Measurements from ENCODE around the gene ALG14.

Gene ALG14

GRCh38 chr1:94963864-94964263 lies 108.9 kb downstream of the ALG14 start:
- Histone ChIP-seq H3K36me3 (ENCODE audit: control insufficient read depth, insufficient read depth, low read length) (no peaks in the 10 kb centered on the region), H3K9ac (ENCODE audit: low read depth, low read length) (no peak overlapping the region), H3K27ac (ENCODE audit: low read depth, low read length) (no peak overlapping the region), H3K4me3 (ENCODE audit: low read depth, low read length) (no peak overlapping the region), H3K4me1 (ENCODE audit: control insufficient read depth, insufficient read depth, low read length) (0 out of 2 replicates have a peak, but pooled peaks cover 3% of the 10 kb centered on the region), H3K9me3 (ENCODE audit: control insufficient read depth, insufficient read depth, low read length) (no peaks in the 10 kb centered on the region), H3K27me3 (ENCODE audit: control insufficient read depth, insufficient read depth, low read length) (no peaks in the 10 kb centered on the region)

- H3K27ac ChIP-seq (ENCODE audit: low read depth, low read length) = no peak overlapping the region
- no peak overlapping the region for H3K4me3 ChIP-seq (ENCODE audit: low read depth, low read length)
- H3K4me1 ChIP-seq (ENCODE audit: control insufficient read depth, insufficient read depth, low read length) = 0 out of 2 replicates have a peak, but pooled peaks cover 3% of the 10 kb centered on the region
- H3K27me3 ChIP-seq (ENCODE audit: control insufficient read depth, insufficient read depth, low read length) = no peaks in the 10 kb centered on the region
- no peak overlapping the region for H3K9ac ChIP-seq (ENCODE audit: low read depth, low read length)
- H3K9me3 ChIP-seq (ENCODE audit: control insufficient read depth, insufficient read depth, low read length) = no peaks in the 10 kb centered on the region
- H3K36me3 ChIP-seq (ENCODE audit: control insufficient read depth, insufficient read depth, low read length) = no peaks in the 10 kb centered on the region
Measured at GRCh38 chr1:94962409-94963265, 110.1 kb downstream of the ALG14 start.

GRCh38 chr1:94961988-94962387 lies 110.8 kb downstream of the ALG14 start:
- H3K9ac ChIP-seq (ENCODE audit: low read depth, low read length) = no peak overlapping the region
- no peaks in the 10 kb centered on the region for H3K9me3 ChIP-seq (ENCODE audit: control insufficient read depth, insufficient read depth, low read length)
- H3K4me1 ChIP-seq (ENCODE audit: control insufficient read depth, insufficient read depth, low read length) = 0 out of 2 replicates have a peak, but pooled peaks cover 3% of the 10 kb centered on the region
- no peaks in the 10 kb centered on the region for H3K27me3 ChIP-seq (ENCODE audit: control insufficient read depth, insufficient read depth, low read length)
- H3K27ac ChIP-seq (ENCODE audit: low read depth, low read length) = no peak overlapping the region
- no peaks in the 10 kb centered on the region for H3K36me3 ChIP-seq (ENCODE audit: control insufficient read depth, insufficient read depth, low read length)
- no peak overlapping the region for H3K4me3 ChIP-seq (ENCODE audit: low read depth, low read length)

GRCh38 chr1:94961582-94961981 lies 111.2 kb downstream of the ALG14 start:
- Histone ChIP-seq H3K9me3 (ENCODE audit: control insufficient read depth, insufficient read depth, low read length) (no peaks in the 10 kb centered on the region), H3K27ac (ENCODE audit: low read depth, low read length) (no peak overlapping the region), H3K4me1 (ENCODE audit: control insufficient read depth, insufficient read depth, low read length) (0 out of 2 replicates have a peak, but pooled peaks cover 3% of the 10 kb centered on the region), H3K27me3 (ENCODE audit: control insufficient read depth, insufficient read depth, low read length) (no peaks in the 10 kb centered on the region), H3K9ac (ENCODE audit: low read depth, low read length) (no peak overlapping the region), H3K36me3 (ENCODE audit: control insufficient read depth, insufficient read depth, low read length) (no peaks in the 10 kb centered on the region), H3K4me3 (ENCODE audit: low read depth, low read length) (no peak overlapping the region)

- Histone ChIP-seq H3K4me3 (ENCODE audit: low read depth, low read length) (no peak overlapping the region), H3K4me1 (ENCODE audit: control insufficient read depth, insufficient read depth, low read length) (peaks cover 18% of the 10 kb centered on the region), H3K36me3 (ENCODE audit: control insufficient read depth, insufficient read depth, low read length) (no peaks in the 10 kb centered on the region), H3K9me3 (ENCODE audit: control insufficient read depth, insufficient read depth, low read length) (no peaks in the 10 kb centered on the region), H3K9ac (ENCODE audit: low read depth, low read length) (no peak overlapping the region), H3K27ac (ENCODE audit: low read depth, low read length) (no peak overlapping the region), H3K27me3 (ENCODE audit: control insufficient read depth, insufficient read depth, low read length) (no peaks in the 10 kb centered on the region)
Measured at GRCh38 chr1:94958081-94958480, 114.7 kb downstream of the ALG14 start.

- H3K9me3 ChIP-seq (ENCODE audit: control insufficient read depth, insufficient read depth, low read length) = no peaks in the 10 kb centered on the region
- H3K4me1 ChIP-seq (ENCODE audit: control insufficient read depth, insufficient read depth, low read length) = peaks cover 14% of the 10 kb centered on the region
- no peak overlapping the region for H3K9ac ChIP-seq (ENCODE audit: low read depth, low read length)
- no peak overlapping the region for H3K27ac ChIP-seq (ENCODE audit: low read depth, low read length)
- no peaks in the 10 kb centered on the region for H3K27me3 ChIP-seq (ENCODE audit: control insufficient read depth, insufficient read depth, low read length)
- H3K36me3 ChIP-seq (ENCODE audit: control insufficient read depth, insufficient read depth, low read length) = no peaks in the 10 kb centered on the region
- H3K4me3 ChIP-seq (ENCODE audit: low read depth, low read length) = no peak overlapping the region
Measured at GRCh38 chr1:94955767-94956632, 116.8 kb downstream of the ALG14 start.

- no peaks in the 10 kb centered on the region for H3K9me3 ChIP-seq (ENCODE audit: control insufficient read depth, insufficient read depth, low read length)
- H3K4me1 ChIP-seq (ENCODE audit: control insufficient read depth, insufficient read depth, low read length) = peaks cover 14% of the 10 kb centered on the region
- H3K9ac ChIP-seq (ENCODE audit: low read depth, low read length) = 0 out of 2 replicates have a peak overlapping the region, but pooled peaks have one; percentile 33
- no peaks in the 10 kb centered on the region for H3K27me3 ChIP-seq (ENCODE audit: control insufficient read depth, insufficient read depth, low read length)
- no peak overlapping the region for H3K4me3 ChIP-seq (ENCODE audit: low read depth, low read length)
- peak overlapping the region; percentile 2 for H3K27ac ChIP-seq (ENCODE audit: low read depth, low read length)
- no peaks in the 10 kb centered on the region for H3K36me3 ChIP-seq (ENCODE audit: control insufficient read depth, insufficient read depth, low read length)
Measured at GRCh38 chr1:94954263-94955220, 118.2 kb downstream of the ALG14 start.

- H3K4me1 ChIP-seq (ENCODE audit: control insufficient read depth, insufficient read depth, low read length) = peaks cover 14% of the 10 kb centered on the region
- H3K9me3 ChIP-seq (ENCODE audit: control insufficient read depth, insufficient read depth, low read length) = no peaks in the 10 kb centered on the region
- no peaks in the 10 kb centered on the region for H3K27me3 ChIP-seq (ENCODE audit: control insufficient read depth, insufficient read depth, low read length)
- H3K9ac ChIP-seq (ENCODE audit: low read depth, low read length) = no peak overlapping the region
- no peak overlapping the region for H3K27ac ChIP-seq (ENCODE audit: low read depth, low read length)
- no peak overlapping the region for H3K4me3 ChIP-seq (ENCODE audit: low read depth, low read length)
- no peaks in the 10 kb centered on the region for H3K36me3 ChIP-seq (ENCODE audit: control insufficient read depth, insufficient read depth, low read length)
Measured at GRCh38 chr1:94953746-94954145, 119.0 kb downstream of the ALG14 start.

GRCh38 chr1:94953107-94953506 lies 119.6 kb downstream of the ALG14 start:
- Histone ChIP-seq H3K27ac (ENCODE audit: low read depth, low read length) (no peak overlapping the region), H3K27me3 (ENCODE audit: control insufficient read depth, insufficient read depth, low read length) (no peaks in the 10 kb centered on the region), H3K4me1 (ENCODE audit: control insufficient read depth, insufficient read depth, low read length) (peaks cover 14% of the 10 kb centered on the region), H3K4me3 (ENCODE audit: low read depth, low read length) (no peak overlapping the region), H3K36me3 (ENCODE audit: control insufficient read depth, insufficient read depth, low read length) (no peaks in the 10 kb centered on the region), H3K9me3 (ENCODE audit: control insufficient read depth, insufficient read depth, low read length) (no peaks in the 10 kb centered on the region), H3K9ac (ENCODE audit: low read depth, low read length) (no peak overlapping the region)

GRCh38 chr1:94952539-94952938 lies 120.2 kb downstream of the ALG14 start:
- Histone ChIP-seq H3K27ac (ENCODE audit: low read depth, low read length) (no peak overlapping the region), H3K9ac (ENCODE audit: low read depth, low read length) (no peak overlapping the region), H3K9me3 (ENCODE audit: control insufficient read depth, insufficient read depth, low read length) (no peaks in the 10 kb centered on the region), H3K36me3 (ENCODE audit: control insufficient read depth, insufficient read depth, low read length) (no peaks in the 10 kb centered on the region), H3K4me1 (ENCODE audit: control insufficient read depth, insufficient read depth, low read length) (peaks cover 14% of the 10 kb centered on the region), H3K27me3 (ENCODE audit: control insufficient read depth, insufficient read depth, low read length) (no peaks in the 10 kb centered on the region), H3K4me3 (ENCODE audit: low read depth, low read length) (no peak overlapping the region)

All from HUES48 (cell line).